OCI-LY1 (cell line): Measurements from ENCODE around the gene HSPA1B.

Experiments
- CTCF ChIP-seq: fragments of 200-600 bp; sonication (generic), shearing (Covaris generic); IDR thresholded peaks from 2 replicates; pipeline ENCODE4 v1.5.1; 2017; ENCODE audit warnings: mild to moderate bottlenecking, antibody characterized with exemption, low read length, moderate library complexity, mixed read lengths
- EZH2 ChIP-seq: fragments of 200-600 bp; sonication (generic), shearing (Covaris generic); IDR thresholded peaks from 2 replicates; pipeline ENCODE4 v1.8.0; 2017; ENCODE audit warnings: borderline replicate concordance, mixed run types, mild to moderate bottlenecking, antibody characterized with exemption, low read length, moderate library complexity, mixed read lengths

- TF ChIP-seq CTCF (no peak), EZH2 (no peak)
These were observed 23.4 kb downstream of the HSPA1B start for GRCh38 chr6:31850765-31851484.
